GF-D8 (cell line): ENCODE measurements around the gene EP400.
A peak's percentile ranks its signal among the peaks of the same experiment; 100 is the strongest.
"Not testable (repeated sequence)": the region's sequence is repeated elsewhere in the genome, so short reads cannot be mapped to it uniquely, and the experiment has no call there.

Experiments
- DNase-seq: peaks from one replicate; lab custom pipeline; 2025; lab: John Stamatoyannopoulos, UW

EP400 gene

DNA sequence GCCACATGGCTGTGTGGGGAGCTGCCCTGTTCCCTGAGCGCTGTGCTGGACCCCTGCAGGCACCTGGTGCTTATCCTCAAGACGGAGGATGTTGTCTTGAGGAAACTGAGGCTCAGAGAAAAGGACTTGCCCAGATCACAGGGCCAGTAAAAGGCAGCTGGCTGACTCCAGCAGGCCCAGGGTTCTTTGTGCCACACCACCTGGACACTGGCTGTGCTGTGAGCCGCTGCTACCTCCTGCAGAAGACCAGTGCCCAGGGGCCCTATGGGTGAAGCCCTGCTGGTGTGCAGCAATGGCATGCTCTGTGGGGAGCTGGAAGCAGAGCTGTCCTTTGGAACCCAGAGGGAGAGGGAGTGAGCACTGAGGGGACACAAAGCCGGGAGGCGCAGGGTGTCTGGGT, 118.5 kb downstream of the EP400 start:
- DNase-seq, result no peak

- no peak for DNase-seq
These were observed 119.7 kb downstream of the EP400 start for GRCh38 chr12:132069336-132069985.

DNA sequence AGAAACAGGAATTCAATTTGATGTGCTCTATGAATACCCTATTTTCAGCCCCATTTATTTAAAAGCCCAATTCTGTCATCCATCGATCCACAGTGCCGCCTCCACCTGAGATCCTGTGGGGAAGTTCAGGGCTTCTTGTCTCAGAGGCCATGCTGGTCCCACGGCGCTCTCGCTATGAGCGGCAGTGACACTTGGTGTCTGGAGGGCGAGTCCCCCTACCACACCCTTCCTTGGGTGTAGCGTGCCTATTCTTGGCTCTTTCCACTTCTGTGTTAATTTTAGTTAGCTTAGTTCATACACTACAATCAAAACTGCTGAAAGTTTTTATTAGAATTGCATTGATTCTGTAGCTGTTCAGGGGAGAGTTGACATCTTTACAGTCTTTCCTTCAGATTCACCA, 120.6 kb downstream of the EP400 start:
- DNase-seq, result no peak

GRCh38 chr12:132071040-132071810, 121.5 kb downstream of the EP400 start:
- DNase-seq, result no peak

DNA sequence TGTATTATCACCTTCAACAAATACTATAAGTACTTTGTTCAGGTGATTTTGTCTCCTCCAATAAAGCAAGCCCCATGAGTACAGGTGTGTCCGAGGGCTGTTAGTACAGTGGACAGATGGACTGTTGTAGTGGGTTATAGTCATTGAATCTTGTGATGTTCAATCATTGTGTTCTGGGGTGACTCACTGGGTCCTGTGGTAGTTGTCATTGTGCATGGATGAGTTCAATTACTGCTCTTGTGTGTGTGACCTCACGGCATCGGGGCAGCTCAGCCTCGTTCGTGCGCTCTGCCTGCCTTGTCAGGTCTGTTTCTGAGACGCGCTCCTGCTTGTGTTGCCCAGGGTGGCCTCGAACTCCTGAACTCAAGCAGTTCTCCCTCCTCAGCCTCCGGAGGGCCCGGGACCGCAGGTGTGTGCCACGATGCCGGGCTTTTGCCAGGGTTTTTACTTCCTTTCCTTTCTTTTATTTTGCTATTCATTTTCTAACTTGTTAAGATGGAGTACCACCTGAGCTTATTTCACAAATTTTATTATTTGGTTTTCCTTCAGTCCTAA, 122.2 kb downstream of the EP400 start:
- no peak for DNase-seq

DNA sequence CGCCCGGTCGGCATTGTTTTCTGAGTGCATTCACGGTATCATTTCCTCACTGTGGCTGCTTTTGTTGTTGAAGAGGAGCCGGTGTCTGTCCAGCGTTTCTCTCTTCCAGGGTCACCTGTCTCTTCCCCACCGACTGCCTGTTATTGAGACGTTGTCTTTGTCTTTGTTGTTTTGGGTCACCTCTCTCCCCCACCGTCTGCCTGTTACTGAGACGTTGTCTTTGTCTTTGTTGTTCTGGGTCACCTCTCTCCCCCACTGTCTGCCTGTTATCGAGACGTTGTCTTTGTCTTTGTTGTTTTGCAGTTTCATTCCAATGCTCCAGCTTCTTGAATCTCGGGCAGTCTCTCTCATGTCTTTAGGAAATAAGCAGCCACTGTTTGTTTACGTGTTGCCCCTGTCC, 124.5 kb downstream of the EP400 start:
- DNase-seq, result no peak

GRCh38 chr12:132075026-132075713, 125.4 kb downstream of the EP400 start:
- no peak for DNase-seq

GRCh38 chr12:132075714-132076553, 126.2 kb downstream of the EP400 start:
- DNase-seq, result no peak

DNA sequence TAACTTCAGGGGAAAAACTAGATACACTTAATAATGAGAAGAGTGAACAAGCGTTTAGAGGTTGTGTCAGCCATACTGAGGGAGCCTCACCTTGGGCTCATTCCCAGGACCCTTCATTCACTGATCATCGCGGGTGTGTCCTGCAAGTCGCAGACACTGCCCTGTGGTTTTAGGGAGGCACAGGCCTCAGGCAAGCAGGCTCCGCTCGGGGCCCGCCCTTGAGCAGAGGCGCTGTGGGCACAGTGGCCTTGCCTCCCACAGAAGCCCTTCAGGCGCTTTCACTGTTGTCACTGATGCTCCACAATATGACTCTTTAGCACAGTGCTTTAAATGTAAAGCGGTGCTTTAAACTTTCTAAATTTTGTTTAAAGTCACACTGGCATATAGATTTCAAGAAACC, 127.0 kb downstream of the EP400 start:
- no peak for DNase-seq

DNA sequence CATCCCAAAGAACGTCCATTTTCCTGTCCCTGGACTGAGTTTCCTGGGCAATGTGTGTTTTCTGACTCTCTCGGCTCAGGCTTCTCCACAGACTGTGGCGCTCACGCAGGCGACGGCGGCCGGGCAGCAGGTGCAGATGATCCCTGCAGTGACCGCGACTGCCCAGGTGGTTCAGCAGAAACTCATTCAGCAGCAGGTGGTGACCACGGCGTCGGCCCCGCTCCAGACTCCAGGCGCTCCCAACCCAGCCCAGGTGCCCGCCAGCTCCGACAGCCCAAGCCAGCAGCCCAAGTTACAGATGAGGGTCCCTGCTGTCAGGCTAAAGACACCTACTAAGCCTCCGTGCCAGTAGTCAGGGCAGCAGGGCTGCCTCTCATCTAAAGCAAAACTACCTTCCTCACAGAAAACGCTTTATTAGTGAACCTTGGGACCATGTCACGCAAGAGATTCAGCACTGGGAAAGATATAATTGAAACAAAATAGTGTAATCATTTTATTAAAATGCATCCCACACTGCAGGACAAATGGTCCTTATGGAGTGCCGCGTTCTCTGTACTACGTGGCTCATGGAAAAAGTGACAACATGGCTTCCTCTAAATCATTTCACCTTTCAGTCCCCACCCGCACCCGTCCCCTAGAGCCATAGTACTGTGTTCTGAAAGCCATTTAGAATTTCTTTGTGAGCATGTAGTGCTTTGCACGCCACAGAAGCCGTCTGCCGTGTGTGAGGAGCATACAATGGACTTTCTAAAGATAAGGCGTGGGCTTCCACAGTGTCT, 127.8 kb downstream of the EP400 start:
- DNase-seq, result no peak

DNA sequence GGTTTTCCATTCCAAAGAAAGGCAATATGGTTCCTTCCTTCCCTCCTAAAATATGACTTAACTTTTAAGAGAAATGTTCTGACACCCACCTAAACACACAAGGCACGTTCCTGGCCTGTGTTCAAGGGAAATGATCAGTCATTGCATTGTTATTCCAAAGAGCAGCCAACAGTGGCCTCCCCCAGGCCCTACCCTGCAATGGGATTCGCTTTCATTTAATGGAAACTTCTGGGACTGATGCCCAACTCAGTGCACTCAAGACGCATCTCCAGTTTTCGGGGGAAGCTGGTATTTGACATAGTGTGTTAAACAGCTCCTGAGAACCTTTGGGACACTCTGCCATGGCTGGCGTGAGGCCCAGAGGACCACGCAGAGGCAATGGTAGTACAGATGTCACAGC, 128.4 kb downstream of the EP400 start:
- DNase-seq, result no peak

- DNase-seq, result no peak
These were observed 129.5 kb downstream of the EP400 start for GRCh38 chr12:132079200-132079599.

GRCh38 chr12:132079695-132080094, 130.0 kb downstream of the EP400 start:
- DNase-seq, result no peak

GRCh38 chr12:132080515-132080914, 130.8 kb downstream of the EP400 start:
- not testable (repeated sequence) for DNase-seq

DNA sequence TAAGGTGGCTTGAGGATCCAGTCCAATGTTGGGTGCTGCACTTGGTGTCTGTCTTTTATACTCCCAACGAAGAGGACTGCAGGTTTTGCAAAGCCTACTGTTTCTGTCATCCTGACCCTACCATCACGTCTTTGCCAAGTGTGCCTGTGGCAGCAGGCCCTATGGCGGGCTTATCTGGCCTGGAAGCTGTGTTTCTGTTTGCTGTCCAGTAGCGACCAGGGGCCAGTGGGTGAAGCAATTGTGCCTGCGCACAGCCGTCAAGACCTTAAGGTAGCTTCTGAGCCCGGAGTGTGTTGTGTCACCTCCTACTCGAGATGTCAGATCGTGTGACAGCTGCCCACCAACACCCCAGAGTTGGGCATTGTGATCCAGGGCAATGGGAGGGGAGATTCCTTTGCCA, 131.7 kb downstream of the EP400 start:
- no peak for DNase-seq

DNA sequence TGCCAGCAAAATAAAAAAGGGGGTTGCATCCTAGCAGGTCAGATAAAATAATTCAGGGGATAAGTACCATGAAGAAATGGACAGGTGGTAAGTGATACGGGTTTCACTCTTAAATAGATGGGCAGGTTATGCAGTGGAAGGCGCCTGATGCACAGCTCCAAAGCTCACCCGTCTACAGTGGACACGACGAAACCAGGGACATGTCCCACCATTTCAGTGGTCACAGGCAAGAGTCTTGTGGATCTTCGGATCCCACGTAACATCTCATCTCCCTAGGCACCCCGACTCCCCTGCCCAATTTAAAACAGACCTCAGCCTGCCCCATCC, 133.8 kb downstream of the EP400 start:
- no peak for DNase-seq

- peak; percentile 78 for DNase-seq
These were observed 134.3 kb downstream of the EP400 start for GRCh38 chr12:132083941-132084620.

- peak; percentile 42 for DNase-seq
These were observed 135.0 kb downstream of the EP400 start for GRCh38 chr12:132084621-132085290.

- no peak for DNase-seq
These were observed 135.5 kb downstream of the EP400 start for GRCh38 chr12:132085291-132085635.

GRCh38 chr12:132089407-132089910, 139.7 kb downstream of the EP400 start:
- DNase-seq, result no peak
